Thoracic aorta (tissue), 2 donors: Measurements from ENCODE around the gene UROD. TPM values are rescaled to one million over a fixed set of nuclear protein-coding genes. Genes with fewer than 3 reads are reported as not detected.

Source experiments
- ATAC-seq: fragments of 150-250 bp; one replicate; pipeline ENCODE4 v1.8.0; 2017; ENCODE audit warnings: low read depth; ENCODE audit not compliant: insufficient number of reproducible peaks, low FRiP score
- DNase-seq: peaks from one replicate; pipeline ENCODE4 v3.0.0-alpha.2; 2020; ENCODE audit warnings: low spot score
- H3K27ac ChIP-seq, 2 donors: fragments of 200-600 bp; sonication (generic); 1 replicate in 1 of 2; 2 replicates in 1 of 2; pipeline ENCODE4 v1.5.1; 2016; ENCODE audit warnings: mild to moderate bottlenecking in 2 of 2, moderate library complexity in 2 of 2
- H3K27me3 ChIP-seq: fragments of 200-600 bp; sonication (generic); replicated peaks from 2 replicates; pipeline ENCODE4 v1.6.0; 2016; ENCODE audit warnings: mild to moderate bottlenecking; ENCODE audit not compliant: insufficient read depth
- H3K36me3 ChIP-seq: fragments of 200-600 bp; sonication (generic); one replicate; pipeline ENCODE4 v1.5.1; 2016
- H3K4me1 ChIP-seq, 2 donors: fragments of 200-600 bp; sonication (generic); 1 replicate in 1 of 2; 2 replicates in 1 of 2; pipeline versions ENCODE4 v1.5.1 to v1.6.0; 2016; ENCODE audit warnings: low read depth in 2 of 2, mild to moderate bottlenecking in 1 of 2; ENCODE audit not compliant: control insufficient read depth in 1 of 2
- H3K4me3 ChIP-seq: fragments of 200-600 bp; sonication (generic); 2 replicates; pipeline ENCODE4 v1.5.1; 2016; ENCODE audit warnings: mild to moderate bottlenecking
- H3K9me3 ChIP-seq: fragments of 200-600 bp; sonication (generic); 2 replicates; pipeline ENCODE4 v1.5.1; 2016
- CTCF ChIP-seq: fragments of 200-600 bp; sonication (generic); IDR thresholded peaks from one replicate; pipeline ENCODE4 v1.5.1; 2019; ENCODE audit warnings: antibody characterized with exemption
- total RNA-seq, 2 donors: library from RNA; depleted of rRNA; stranded (reverse); fragments of >200 nt; gene quantifications; one replicate each; pipeline versions ENCODE4 v1.1.0 to v1.2.3, GENCODE V29; 2016

The UROD gene
- total RNA-seq, 2 donors from 2014 or later, result 32.7 to 67.4 TPM

DNA sequence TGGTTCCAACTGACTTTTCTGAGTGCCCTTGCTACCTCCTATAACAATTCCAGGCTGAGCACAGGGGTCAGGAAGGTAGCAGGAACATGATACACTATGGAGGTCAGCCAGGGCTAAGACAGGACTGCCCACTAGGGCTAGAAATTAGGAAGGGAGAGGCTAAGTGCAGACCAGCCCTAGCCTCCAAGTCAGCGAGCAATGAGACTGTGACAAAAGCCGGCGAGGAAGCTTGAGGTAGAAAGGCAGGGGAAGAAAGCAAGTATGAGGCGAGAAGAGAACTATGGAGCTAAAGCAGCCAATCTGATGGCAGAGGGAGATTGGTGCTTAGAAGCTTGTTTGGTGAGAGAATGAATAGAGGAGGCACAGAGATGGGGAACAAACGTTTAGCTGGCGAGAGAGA is 4.7 kb downstream of the UROD start:
- DNase-seq, result no peak
- Histone ChIP-seq H3K9me3 (no peaks in the 10 kb centered on the region), H3K27me3 (no peaks in the 10 kb centered on the region), H3K36me3 (peaks cover 2% of the 10 kb centered on the region), H3K4me3 (no peak overlapping the region), H3K4me1 (peaks cover 5 to 26% of the 10 kb centered on the region in 2 donors), H3K27ac (no peak overlapping the region)
- ATAC-seq, result no peak
- TF ChIP-seq CTCF, result no peak

DNA sequence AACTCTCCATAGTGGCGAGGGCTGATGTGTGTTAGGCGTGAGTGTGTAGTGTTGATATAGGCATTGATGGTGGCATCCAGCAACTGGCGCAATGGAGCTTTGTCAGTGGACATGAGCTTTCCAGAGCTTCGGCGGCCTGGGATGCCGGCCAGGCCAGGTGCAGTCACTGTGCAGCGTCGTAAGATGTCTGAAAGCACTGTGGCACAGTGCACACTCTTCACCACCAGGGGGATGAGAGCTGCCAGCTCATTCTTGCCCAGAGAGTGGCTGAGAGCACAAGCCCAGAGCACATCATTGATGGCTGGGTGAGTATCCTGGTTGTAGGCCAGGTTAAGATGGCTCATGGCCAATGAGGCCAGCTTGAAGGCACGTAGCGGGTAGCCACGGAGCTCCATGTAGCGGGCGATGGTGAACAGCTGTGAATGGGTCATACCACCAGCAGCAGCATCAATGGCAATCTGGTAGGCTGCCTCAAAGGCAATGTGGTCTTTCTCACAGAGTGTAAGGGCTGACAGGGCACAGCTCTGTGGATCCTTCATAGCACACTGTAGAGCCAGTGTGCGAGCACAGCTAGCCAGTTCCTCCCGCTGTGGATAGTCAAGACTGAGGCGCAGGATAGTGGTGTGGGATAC is 6.7 kb downstream of the UROD start:
- peak; percentile 79 for TF ChIP-seq CTCF
- H3K4me1 ChIP-seq, result peaks cover 0 to 12% of the 10 kb centered on the region in 2 donors
- H3K27ac ChIP-seq, result no peak overlapping the region
- no peak overlapping the region for H3K4me3 ChIP-seq
- H3K36me3 ChIP-seq, result peaks cover 2% of the 10 kb centered on the region
- no peaks in the 10 kb centered on the region for H3K27me3 ChIP-seq
- DNase-seq, result no peak
- no peaks in the 10 kb centered on the region for H3K9me3 ChIP-seq
- no peak for ATAC-seq

DNA sequence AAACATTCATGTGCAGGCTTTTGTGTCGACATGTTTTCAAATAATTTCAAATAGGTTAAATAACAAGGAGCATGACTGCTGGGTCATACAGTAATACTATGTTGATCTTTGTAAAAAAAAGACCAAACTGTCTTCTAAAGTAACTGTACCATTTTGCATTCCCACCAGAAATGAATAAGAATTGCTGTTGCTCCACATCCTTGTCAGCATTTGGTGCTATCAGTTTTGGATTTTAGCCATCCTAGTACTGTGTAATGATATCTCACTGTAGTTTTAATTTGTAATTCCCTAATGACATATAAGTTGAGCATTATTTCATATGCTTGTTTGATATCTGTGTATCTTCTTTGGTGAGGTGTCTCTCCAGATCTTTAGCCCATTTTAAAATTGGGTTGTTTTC is 11.6 kb downstream of the UROD start:
- Histone ChIP-seq H3K27me3 (no peaks in the 10 kb centered on the region), H3K4me1 (no peaks in the 10 kb centered on the region), H3K9me3 (no peaks in the 10 kb centered on the region), H3K4me3 (no peak overlapping the region), H3K27ac (no peak overlapping the region), H3K36me3 (no peaks in the 10 kb centered on the region)
- ATAC-seq, result no peak
- no peak for TF ChIP-seq CTCF
- no peak for DNase-seq

DNA sequence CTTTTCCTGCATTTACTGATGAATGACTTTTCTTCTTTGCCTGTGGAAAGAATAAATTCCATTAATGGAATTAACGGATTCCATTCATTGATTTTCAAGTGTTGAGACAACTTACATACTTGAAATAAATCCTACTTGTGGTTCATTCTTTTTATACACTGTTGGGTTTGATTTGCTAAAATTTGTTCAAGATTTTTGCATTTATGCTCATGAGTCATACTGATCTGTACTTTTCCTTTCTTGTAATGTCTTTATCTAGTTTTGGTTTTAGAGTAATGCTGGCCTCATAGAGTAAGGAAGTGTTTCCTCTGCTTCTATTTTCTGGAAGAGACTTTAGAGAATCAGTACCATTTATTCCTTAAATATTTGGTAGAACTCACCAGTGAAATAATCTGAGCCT is 14.4 kb downstream of the UROD start:
- TF ChIP-seq CTCF, result no peak
- ATAC-seq (no peak), DNase-seq (no peak)
- Histone ChIP-seq H3K9me3 (no peaks in the 10 kb centered on the region), H3K27ac (no peak overlapping the region), H3K27me3 (no peaks in the 10 kb centered on the region), H3K4me1 (no peaks in the 10 kb centered on the region), H3K4me3 (no peak overlapping the region), H3K36me3 (no peaks in the 10 kb centered on the region)

- H3K9me3 ChIP-seq, result no peaks in the 10 kb centered on the region
- no peak for TF ChIP-seq CTCF
- no peak overlapping the region for H3K4me3 ChIP-seq
- DNase-seq, result no peak
- no peak overlapping the region for H3K27ac ChIP-seq
- H3K27me3 ChIP-seq, result no peaks in the 10 kb centered on the region
- H3K4me1 ChIP-seq, result no peaks in the 10 kb centered on the region
- ATAC-seq, result no peak
- H3K36me3 ChIP-seq, result peaks cover 5% of the 10 kb centered on the region
Observed at GRCh38 chr1:45032837-45033236, 20.8 kb downstream of the UROD start.
